HG02623 (cell line): ENCODE measurements around the gene TAOK2.
"Not testable (repeated sequence)": the region's sequence is repeated elsewhere in the genome, so short reads cannot be mapped to it uniquely, and the experiment has no call there.

Experiments used
- ATAC-seq: cut with Tn5 transposase; IDR thresholded peaks from one replicate; pipeline ENCODE4 v1.9.1; 2021; ENCODE audit warnings: moderate library complexity; ENCODE audit not compliant: unreplicated experiment

TAOK2 gene

GRCh38 chr16:30002614-30003346 is 29.1 kb downstream of the TAOK2 start:
- no peak for ATAC-seq

- no peak for ATAC-seq
Measured at GRCh38 chr16:30003670-30004423, 30.2 kb downstream of the TAOK2 start.

GRCh38 chr16:30004424-30004776 is 30.7 kb downstream of the TAOK2 start:
- ATAC-seq: no peak

- no peak for ATAC-seq
Measured at GRCh38 chr16:30004811-30005242, 31.2 kb downstream of the TAOK2 start.

- no peak for ATAC-seq
Measured at GRCh38 chr16:30005341-30006094, 31.9 kb downstream of the TAOK2 start.

GRCh38 chr16:30006095-30006473 is 32.4 kb downstream of the TAOK2 start:
- no peak for ATAC-seq

GRCh38 chr16:30006659-30007377 is 33.1 kb downstream of the TAOK2 start:
- no peak for ATAC-seq

GRCh38 chr16:30007378-30007895 is 33.8 kb downstream of the TAOK2 start:
- ATAC-seq: no peak

GRCh38 chr16:30009085-30009862 is 35.6 kb downstream of the TAOK2 start:
- no peak for ATAC-seq

GRCh38 chr16:30009990-30010843 is 36.5 kb downstream of the TAOK2 start:
- no peak for ATAC-seq

- no peak for ATAC-seq
Measured at GRCh38 chr16:30010844-30011713, 37.4 kb downstream of the TAOK2 start, which contains the start of gene DOC2A. Gene DOC2A, minus strand, starts transcription at chr16:30011027. Its CDS starts 805 bp downstream, at chr16:30010222.

GRCh38 chr16:30011714-30012504 is 38.2 kb downstream of the TAOK2 start:
- ATAC-seq: no peak

- ATAC-seq: not testable (repeated sequence)
Measured at GRCh38 chr16:30012598-30012997, 38.9 kb downstream of the TAOK2 start.

- ATAC-seq: not testable (repeated sequence)
Measured at GRCh38 chr16:30015450-30015849, 41.8 kb downstream of the TAOK2 start.

- no peak for ATAC-seq
Measured at GRCh38 chr16:30016555-30017276, 43.0 kb downstream of the TAOK2 start.

GRCh38 chr16:30017277-30017656 is 43.6 kb downstream of the TAOK2 start:
- ATAC-seq: no peak

GRCh38 chr16:30017937-30018336 is 44.3 kb downstream of the TAOK2 start:
- not testable (repeated sequence) for ATAC-seq
